ENCODE results near the gene ROPN1.
"Not testable (repeated sequence)": the region's sequence is repeated elsewhere in the genome, so short reads cannot be mapped to it uniquely, and the experiment has no call there.

The ROPN1 gene

GRCh38 chr3:123991730-123992588 is at the start of gene ROPN1:
Gene ROPN1, minus strand, starts transcription at chr3:123992124. Its CDS starts 11,643 bp downstream, at chr3:123980481.
- not testable (repeated sequence) for DNase-seq (ENCODE audit: low read depth)

- DNase-seq (ENCODE audit: low read depth), result no peak
Measured at GRCh38 chr3:124041553-124041952, 49.6 kb upstream of the ROPN1 start.

GRCh38 chr3:124037326-124037725 is 45.4 kb upstream of the ROPN1 start:
- DNase-seq (ENCODE audit: low read depth), result no peak

GRCh38 chr3:124036214-124036613 is 44.3 kb upstream of the ROPN1 start:
- not testable (repeated sequence) for DNase-seq (ENCODE audit: low read depth)

- DNase-seq (ENCODE audit: low read depth), result no peak
Measured at GRCh38 chr3:124035463-124036121, 43.7 kb upstream of the ROPN1 start.

- no peak for DNase-seq (ENCODE audit: low read depth)
Measured at GRCh38 chr3:124034844-124035152, 42.9 kb upstream of the ROPN1 start.

GRCh38 chr3:124034016-124034843 is 42.3 kb upstream of the ROPN1 start:
- no peak for DNase-seq (ENCODE audit: low read depth)

- DNase-seq (ENCODE audit: low read depth), result no peak
Measured at GRCh38 chr3:124033360-124034015, 41.6 kb upstream of the ROPN1 start, which contains the start of gene KALRN. Gene KALRN, plus strand, starts transcription at chr3:124033369.

GRCh38 chr3:124032881-124033359 is 41.0 kb upstream of the ROPN1 start:
- peak; percentile 42 for DNase-seq (ENCODE audit: low read depth)

GRCh38 chr3:124032311-124032880 is 40.5 kb upstream of the ROPN1 start:
- DNase-seq (ENCODE audit: low read depth), result no peak

GRCh38 chr3:124026516-124026915 is 34.6 kb upstream of the ROPN1 start:
- DNase-seq (ENCODE audit: low read depth), result no peak

GRCh38 chr3:124023531-124023930 is 31.6 kb upstream of the ROPN1 start:
- DNase-seq (ENCODE audit: low read depth), result not testable (repeated sequence)

- no peak for DNase-seq (ENCODE audit: low read depth)
Measured at GRCh38 chr3:124019291-124019690, 27.4 kb upstream of the ROPN1 start.

GRCh38 chr3:124017502-124017901 is 25.6 kb upstream of the ROPN1 start:
- DNase-seq (ENCODE audit: low read depth), result not testable (repeated sequence)

GRCh38 chr3:124016483-124016882 is 24.6 kb upstream of the ROPN1 start:
- DNase-seq (ENCODE audit: low read depth), result not testable (repeated sequence)

- no peak for DNase-seq (ENCODE audit: low read depth)
Measured at GRCh38 chr3:124014366-124014942, 22.5 kb upstream of the ROPN1 start.

- not testable (repeated sequence) for DNase-seq (ENCODE audit: low read depth)
Measured at GRCh38 chr3:124008321-124008720, 16.4 kb upstream of the ROPN1 start.

GRCh38 chr3:124007186-124007585 is 15.3 kb upstream of the ROPN1 start:
- DNase-seq (ENCODE audit: low read depth), result no peak

- DNase-seq (ENCODE audit: low read depth), result not testable (repeated sequence)
Measured at GRCh38 chr3:124002405-124003079, 10.6 kb upstream of the ROPN1 start.

- DNase-seq (ENCODE audit: low read depth), result not testable (repeated sequence)
Measured at GRCh38 chr3:124001366-124001765, 9.4 kb upstream of the ROPN1 start.

Data from stimulated activated CD8-positive, alpha-beta memory T cell treated with anti-CD3 and anti-CD28 coated beads, Interleukin-7, amount 100 ng/mL, for 24 hours (primary cell).